Skeletal muscle satellite cell (primary cell): Measurements from ENCODE around the gene WDR18.

Experiments
- H3K27me3 ChIP-seq: 2 replicates; pipeline ENCODE4 v1.7.0; 2013; ENCODE audit warnings: low read length; ENCODE audit not compliant: control insufficient read depth, insufficient read depth
- H3K36me3 ChIP-seq: 2 replicates; pipeline ENCODE4 v1.7.0; 2013; ENCODE audit warnings: mild to moderate bottlenecking, control low read depth, low read length; ENCODE audit not compliant: insufficient read depth
- H3K4me1 ChIP-seq: 2 replicates; pipeline ENCODE4 v1.7.0; 2013; ENCODE audit warnings: low read length; ENCODE audit not compliant: control insufficient read depth, insufficient read depth
- H3K4me2 ChIP-seq: 2 replicates; pipeline ENCODE4 v1.7.0; 2013; ENCODE audit warnings: mild to moderate bottlenecking, low read length
- H3K4me3 ChIP-seq: 2 replicates; pipeline ENCODE4 v1.7.0; 2013; ENCODE audit warnings: low read length
- H3K9ac ChIP-seq: 2 replicates; pipeline ENCODE4 v1.7.0; 2013; ENCODE audit warnings: mild to moderate bottlenecking, low read depth, low read length, moderate library complexity
- H3K9me3 ChIP-seq: replicated peaks from 2 replicates; pipeline ENCODE4 v1.7.0; 2013; ENCODE audit warnings: mild to moderate bottlenecking, control low read depth, low read length

Gene WDR18

DNA sequence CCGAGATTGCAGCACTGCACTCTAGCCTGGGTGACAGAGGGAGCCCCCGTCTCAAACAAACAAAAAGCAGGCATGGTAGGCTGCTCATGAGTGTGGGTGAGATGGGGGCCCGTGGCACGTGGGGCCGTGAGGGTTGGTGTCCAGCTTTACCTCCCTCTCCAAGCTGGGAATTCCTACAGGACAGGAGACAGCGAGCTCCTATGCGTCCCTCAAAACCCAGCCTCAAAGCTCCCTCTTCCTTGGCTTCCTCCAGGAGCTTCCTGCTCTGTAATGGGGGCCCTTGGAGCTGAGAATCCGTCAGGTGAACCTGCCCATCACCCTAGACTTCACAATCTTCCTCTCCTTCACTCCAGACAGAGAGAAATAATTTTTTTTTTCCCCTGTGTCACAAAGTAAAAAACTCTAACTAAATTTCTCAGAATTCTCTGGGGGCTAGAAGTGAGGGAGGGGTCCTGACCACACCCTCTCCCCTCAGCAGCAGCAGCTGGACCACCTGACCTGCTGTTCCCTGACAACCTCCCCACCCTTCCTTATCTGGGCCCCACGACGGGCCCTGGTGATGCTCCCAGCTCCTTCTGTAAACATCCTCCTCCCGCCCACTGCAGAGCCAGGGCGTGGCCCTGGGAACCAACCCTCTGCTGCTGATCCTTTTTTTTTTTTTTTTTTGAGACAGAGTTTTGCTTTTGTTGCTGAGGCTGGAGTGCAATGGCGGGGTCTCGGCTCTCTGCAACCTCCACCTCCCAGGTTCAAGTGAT, 22.1 kb upstream of the WDR18 start:
- H3K4me2 ChIP-seq: no peak overlapping the region
- H3K27me3 ChIP-seq: no peaks in the 10 kb centered on the region
- H3K4me1 ChIP-seq: peaks cover 18% of the 10 kb centered on the region
- H3K36me3 ChIP-seq: peaks cover 20% of the 10 kb centered on the region
- H3K9ac ChIP-seq: no peak overlapping the region
- H3K4me3 ChIP-seq: no peak overlapping the region
- no peaks in the 10 kb centered on the region for H3K9me3 ChIP-seq

- Histone ChIP-seq H3K4me2 (no peak overlapping the region), H3K36me3 (peaks cover 20% of the 10 kb centered on the region), H3K4me1 (peaks cover 15% of the 10 kb centered on the region), H3K27me3 (no peaks in the 10 kb centered on the region), H3K9ac (no peak overlapping the region), H3K9me3 (no peaks in the 10 kb centered on the region), H3K4me3 (no peak overlapping the region)
These were observed 21.3 kb upstream of the WDR18 start for GRCh38 chr19:962683-963400.

DNA sequence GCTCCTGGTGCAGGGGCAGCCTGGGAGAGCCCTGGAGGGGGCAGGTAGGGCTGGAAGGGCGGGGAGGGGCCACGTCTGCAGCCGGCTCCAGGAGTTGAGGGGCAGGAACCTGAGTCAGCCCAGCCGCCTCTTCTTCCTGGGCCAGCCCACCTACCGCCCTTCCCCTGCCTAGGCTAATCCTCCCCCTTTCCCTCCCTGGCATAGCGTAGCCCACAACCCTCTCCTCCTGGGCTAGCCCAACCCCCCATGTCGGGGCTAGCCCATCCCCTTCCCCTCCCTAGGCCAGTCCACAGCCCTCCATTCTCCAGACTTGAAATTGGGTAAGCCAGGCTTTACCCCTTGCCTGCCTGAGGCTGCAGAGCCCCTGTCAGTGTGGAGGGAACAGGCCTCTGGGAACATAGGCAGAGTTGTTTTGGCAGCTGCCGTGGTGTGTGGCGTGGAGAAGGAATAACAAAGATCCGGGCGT, 20.6 kb upstream of the WDR18 start:
- no peaks in the 10 kb centered on the region for H3K9me3 ChIP-seq
- no peak overlapping the region for H3K4me3 ChIP-seq
- H3K4me2 ChIP-seq: no peak overlapping the region
- peaks cover 15% of the 10 kb centered on the region for H3K4me1 ChIP-seq
- H3K9ac ChIP-seq: no peak overlapping the region
- no peaks in the 10 kb centered on the region for H3K27me3 ChIP-seq
- peaks cover 24% of the 10 kb centered on the region for H3K36me3 ChIP-seq

- Histone ChIP-seq H3K9me3 (no peaks in the 10 kb centered on the region), H3K4me2 (no peak overlapping the region), H3K4me1 (peaks cover 15% of the 10 kb centered on the region), H3K4me3 (no peak overlapping the region), H3K27me3 (no peaks in the 10 kb centered on the region), H3K36me3 (peaks cover 28% of the 10 kb centered on the region), H3K9ac (no peak overlapping the region)
These were observed 20.0 kb upstream of the WDR18 start for GRCh38 chr19:964116-964520.

DNA sequence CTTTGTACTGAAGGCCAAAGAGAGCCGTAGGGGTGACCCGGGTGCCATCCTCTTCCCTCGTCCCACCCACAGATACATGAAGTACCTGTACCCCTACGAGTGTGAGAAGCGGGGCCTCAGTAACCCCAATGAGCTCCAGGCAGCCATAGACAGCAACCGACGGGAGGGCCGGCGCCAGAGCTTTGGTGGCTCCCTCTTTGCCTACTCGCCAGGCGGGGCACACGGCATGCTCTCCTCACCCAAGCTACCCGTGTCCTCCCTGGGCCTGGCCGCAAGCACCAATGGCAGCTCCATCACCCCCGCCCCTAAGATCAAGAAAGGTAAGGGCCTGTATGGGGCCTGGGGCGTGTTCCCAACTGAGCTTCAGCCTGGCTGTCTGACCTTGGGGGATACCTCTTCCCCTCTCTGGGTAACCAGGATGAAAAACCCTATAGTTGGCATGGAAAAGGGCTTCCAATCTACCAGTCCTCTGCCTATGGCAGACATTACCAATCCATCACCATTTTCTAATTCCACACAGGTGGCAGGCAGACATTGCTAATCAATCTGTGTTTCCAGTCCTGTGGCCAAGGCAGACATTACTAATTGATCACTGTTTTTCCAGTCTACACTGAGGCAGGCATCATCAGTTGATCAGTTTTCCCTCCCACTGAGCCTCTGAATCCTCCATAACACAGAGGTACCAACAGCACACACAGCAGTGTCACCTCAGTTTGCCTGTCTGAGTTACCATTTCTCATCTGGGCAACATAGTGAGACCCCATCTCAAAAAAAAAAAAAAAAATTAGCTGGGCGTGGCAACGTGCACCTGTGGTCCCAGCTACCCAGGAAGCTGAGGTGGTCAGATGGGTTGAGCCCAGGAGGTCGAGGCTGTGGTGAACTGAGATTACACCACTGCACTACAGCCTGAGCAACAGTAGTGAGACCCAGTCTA, 19.1 kb upstream of the WDR18 start:
- Histone ChIP-seq H3K9me3 (no peaks in the 10 kb centered on the region), H3K27me3 (no peaks in the 10 kb centered on the region), H3K36me3 (peaks cover 28% of the 10 kb centered on the region), H3K9ac (no peak overlapping the region), H3K4me1 (peaks cover 15% of the 10 kb centered on the region), H3K4me2 (no peak overlapping the region), H3K4me3 (no peak overlapping the region)

- H3K9ac ChIP-seq: no peak overlapping the region
- no peak overlapping the region for H3K4me3 ChIP-seq
- peaks cover 37% of the 10 kb centered on the region for H3K36me3 ChIP-seq
- H3K4me1 ChIP-seq: peaks cover 15% of the 10 kb centered on the region
- no peak overlapping the region for H3K4me2 ChIP-seq
- H3K9me3 ChIP-seq: peaks cover 7% of the 10 kb centered on the region
- H3K27me3 ChIP-seq: no peaks in the 10 kb centered on the region
These were observed 17.6 kb upstream of the WDR18 start for GRCh38 chr19:966485-967088.

GRCh38 chr19:970695-971094, 13.4 kb upstream of the WDR18 start:
- peaks cover 7% of the 10 kb centered on the region for H3K9me3 ChIP-seq
- H3K9ac ChIP-seq: no peak overlapping the region
- no peaks in the 10 kb centered on the region for H3K4me1 ChIP-seq
- H3K27me3 ChIP-seq: no peaks in the 10 kb centered on the region
- H3K4me2 ChIP-seq: no peak overlapping the region
- no peak overlapping the region for H3K4me3 ChIP-seq
- H3K36me3 ChIP-seq: peaks cover 25% of the 10 kb centered on the region

- H3K27me3 ChIP-seq: no peaks in the 10 kb centered on the region
- H3K9ac ChIP-seq: no peak overlapping the region
- H3K4me3 ChIP-seq: no peak overlapping the region
- H3K4me1 ChIP-seq: no peaks in the 10 kb centered on the region
- peaks cover 7% of the 10 kb centered on the region for H3K9me3 ChIP-seq
- no peak overlapping the region for H3K4me2 ChIP-seq
- peaks cover 20% of the 10 kb centered on the region for H3K36me3 ChIP-seq
These were observed 12.3 kb upstream of the WDR18 start for GRCh38 chr19:971795-972194.

GRCh38 chr19:972281-972680, 11.9 kb upstream of the WDR18 start:
- H3K4me1 ChIP-seq: no peaks in the 10 kb centered on the region
- H3K27me3 ChIP-seq: no peaks in the 10 kb centered on the region
- H3K36me3 ChIP-seq: peaks cover 20% of the 10 kb centered on the region
- peaks cover 7% of the 10 kb centered on the region for H3K9me3 ChIP-seq
- no peak overlapping the region for H3K9ac ChIP-seq
- H3K4me3 ChIP-seq: no peak overlapping the region
- no peak overlapping the region for H3K4me2 ChIP-seq

DNA sequence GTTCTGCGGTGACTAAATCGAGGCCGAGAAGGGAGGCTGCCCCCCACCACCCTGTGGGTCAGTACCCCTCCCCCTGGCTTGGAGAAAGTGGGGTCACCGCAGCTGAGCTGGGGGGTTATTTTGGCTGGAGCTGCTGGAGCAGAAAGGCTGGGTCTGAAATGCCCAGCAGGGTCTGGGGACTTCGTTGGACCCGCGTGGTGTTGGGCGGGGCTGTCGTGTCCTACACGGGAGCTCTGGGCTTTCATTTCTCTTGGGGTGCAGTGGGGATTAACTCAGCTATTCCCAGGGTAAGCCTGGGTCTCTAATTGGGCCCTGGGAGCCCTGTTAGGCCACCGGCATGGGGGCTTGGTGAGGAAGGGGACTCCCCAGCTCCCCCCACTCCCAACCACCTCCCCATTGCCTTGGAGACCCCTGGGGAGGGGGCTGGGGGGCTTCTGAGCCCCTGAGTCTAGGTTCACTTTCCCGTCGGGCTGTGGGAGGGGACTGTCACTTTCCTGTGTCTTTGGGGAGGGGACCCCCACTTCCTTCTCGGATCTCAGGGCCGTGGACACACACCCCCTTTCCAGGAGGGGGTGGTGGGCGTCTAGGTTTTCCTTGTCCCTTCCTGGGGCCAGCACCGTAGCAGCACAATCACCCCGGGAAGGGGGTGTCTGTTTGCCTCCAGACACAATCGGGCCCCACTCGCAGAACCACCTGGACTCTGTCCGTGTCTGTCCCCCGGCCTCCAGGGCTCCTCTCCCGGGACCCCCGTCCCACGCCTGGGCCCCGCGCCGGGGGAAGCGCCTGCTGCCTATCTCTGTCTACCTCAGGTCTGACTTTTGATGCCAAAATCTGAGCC, 10.2 kb upstream of the WDR18 start:
- Histone ChIP-seq H3K4me2 (no peak overlapping the region), H3K27me3 (no peaks in the 10 kb centered on the region), H3K9me3 (peaks cover 7% of the 10 kb centered on the region), H3K9ac (no peak overlapping the region), H3K4me3 (no peak overlapping the region), H3K36me3 (peaks cover 12% of the 10 kb centered on the region), H3K4me1 (no peaks in the 10 kb centered on the region)
